Effector memory CD8-positive, alpha-beta T cell (primary cell): ENCODE measurements around the gene CYP4F22.
A peak's percentile ranks its signal among the peaks of the same experiment; 100 is the strongest.
"Not testable (repeated sequence)": the region's sequence is repeated elsewhere in the genome, so short reads cannot be mapped to it uniquely, and the experiment has no call there.

ENCODE experiments used
- ATAC-seq: fragments of 150-1000 bp; cut with Tn5 transposase; replicated peaks from 2 replicates; pipeline ENCODE4 v1.10.0; 2021; ENCODE audit warnings: mild to moderate bottlenecking, moderate library complexity
- DNase-seq, 3 experiments: peaks; one replicate each; pipeline ENCODE4 v3.0.0; 2021
- H3K27ac Mint-ChIP-seq, 2 donors: one replicate each; pipeline ENCODE4 v1.8.0; 2022; ENCODE audit warnings: mild to moderate bottlenecking in 2 of 2, mixed read lengths in 2 of 2, moderate library complexity in 2 of 2
- H3K27me3 Mint-ChIP-seq, 2 donors: one replicate each; pipeline ENCODE4 v1.8.0; 2022; ENCODE audit warnings: mixed read lengths in 2 of 2
- H3K36me3 Mint-ChIP-seq: one replicate; pipeline ENCODE4 v1.8.0; 2022; ENCODE audit warnings: mild to moderate bottlenecking, moderate library complexity, mixed read lengths; ENCODE audit not compliant: insufficient read depth
- H3K4me1 Mint-ChIP-seq, 2 donors: one replicate each; pipeline ENCODE4 v1.8.0; 2022; ENCODE audit warnings: low read depth in 2 of 2, mixed read lengths in 2 of 2
- H3K4me3 Mint-ChIP-seq, 2 donors: one replicate each; pipeline ENCODE4 v1.8.0; 2022; ENCODE audit warnings: mild to moderate bottlenecking in 2 of 2, mixed read lengths in 2 of 2, moderate library complexity in 2 of 2
- H3K9me3 Mint-ChIP-seq, 2 donors: one replicate each; pipeline ENCODE4 v1.8.0; 2022; ENCODE audit warnings: mixed read lengths in 2 of 2

The CYP4F22 gene

GRCh38 chr19:15584095-15584494 is 75.8 kb downstream of the CYP4F22 start:
- no peaks in the 10 kb centered on the region for H3K9me3 Mint-ChIP-seq
- DNase-seq = no peak
- H3K27me3 Mint-ChIP-seq = peaks cover 33 to 52% of the 10 kb centered on the region in 2 donors
- H3K27ac Mint-ChIP-seq = no peak overlapping the region
- peaks cover 4 to 8% of the 10 kb centered on the region in 2 donors for H3K4me1 Mint-ChIP-seq
- peak overlapping the region in 1 of 2 donors; percentile 57 for H3K4me3 Mint-ChIP-seq
- H3K36me3 Mint-ChIP-seq = no peaks in the 10 kb centered on the region
- ATAC-seq = no peak

GRCh38 chr19:15584541-15585115 is 76.3 kb downstream of the CYP4F22 start:
- ATAC-seq = peak; percentile 94
- DNase-seq = peak; percentile 80 to 83 (median 80)
- Mint-ChIP-seq H3K27ac (no peak overlapping the region), H3K9me3 (no peaks in the 10 kb centered on the region), H3K4me3 (peak overlapping the region in 1 of 2 donors; percentile 57), H3K27me3 (peaks cover 36 to 58% of the 10 kb centered on the region in 2 donors), H3K4me1 (peaks cover 4 to 8% of the 10 kb centered on the region in 2 donors), H3K36me3 (no peaks in the 10 kb centered on the region)

GRCh38 chr19:15587663-15588062 is 79.3 kb downstream of the CYP4F22 start:
- no peaks in the 10 kb centered on the region for H3K36me3 Mint-ChIP-seq
- ATAC-seq = no peak
- H3K4me1 Mint-ChIP-seq = peaks cover 4 to 8% of the 10 kb centered on the region in 2 donors
- no peak for DNase-seq
- H3K4me3 Mint-ChIP-seq = no peak overlapping the region
- H3K27me3 Mint-ChIP-seq = peaks cover 46 to 72% of the 10 kb centered on the region in 2 donors
- H3K27ac Mint-ChIP-seq = no peak overlapping the region
- H3K9me3 Mint-ChIP-seq = no peaks in the 10 kb centered on the region

- Mint-ChIP-seq H3K36me3 (no peaks in the 10 kb centered on the region), H3K27ac (no peak overlapping the region), H3K9me3 (no peaks in the 10 kb centered on the region), H3K27me3 (peaks cover 45 to 74% of the 10 kb centered on the region in 2 donors), H3K4me1 (peaks cover 4 to 8% of the 10 kb centered on the region in 2 donors), H3K4me3 (no peak overlapping the region)
- DNase-seq (no peak), ATAC-seq (no peak)
These were observed 79.9 kb downstream of the CYP4F22 start for GRCh38 chr19:15588265-15588664.

GRCh38 chr19:15589760-15590451 is 81.6 kb downstream of the CYP4F22 start:
- peaks cover 0 to 3% of the 10 kb centered on the region in 2 donors for H3K4me1 Mint-ChIP-seq
- H3K27me3 Mint-ChIP-seq = peaks cover 52 to 84% of the 10 kb centered on the region in 2 donors
- H3K36me3 Mint-ChIP-seq = no peaks in the 10 kb centered on the region
- H3K9me3 Mint-ChIP-seq = no peaks in the 10 kb centered on the region
- no peak for DNase-seq
- no peak overlapping the region for H3K4me3 Mint-ChIP-seq
- ATAC-seq = no peak
- no peak overlapping the region for H3K27ac Mint-ChIP-seq

GRCh38 chr19:15591796-15592195 is 83.5 kb downstream of the CYP4F22 start:
- Mint-ChIP-seq H3K4me3 (no peak overlapping the region), H3K27me3 (peaks cover 65 to 94% of the 10 kb centered on the region in 2 donors), H3K9me3 (no peaks in the 10 kb centered on the region), H3K27ac (no peak overlapping the region), H3K4me1 (no peaks in the 10 kb centered on the region), H3K36me3 (no peaks in the 10 kb centered on the region)
- ATAC-seq = no peak
- DNase-seq = no peak

- not testable (repeated sequence) for H3K4me3 Mint-ChIP-seq, H3K9me3 Mint-ChIP-seq, H3K27ac Mint-ChIP-seq, ATAC-seq, DNase-seq, H3K4me1 Mint-ChIP-seq, H3K36me3 Mint-ChIP-seq
- H3K27me3 Mint-ChIP-seq = peaks cover 66 to 94% of the 10 kb centered on the region in 2 donors
These were observed 84.2 kb downstream of the CYP4F22 start for GRCh38 chr19:15592506-15592905.

- H3K9me3 Mint-ChIP-seq, H3K27ac Mint-ChIP-seq, H3K4me1 Mint-ChIP-seq, H3K4me3 Mint-ChIP-seq, H3K36me3 Mint-ChIP-seq, DNase-seq, ATAC-seq: not testable (repeated sequence)
- peaks cover 56 to 81% of the 10 kb centered on the region in 2 donors for H3K27me3 Mint-ChIP-seq
These were observed 85.4 kb downstream of the CYP4F22 start for GRCh38 chr19:15593766-15594165.

- Mint-ChIP-seq H3K36me3 (no peaks in the 10 kb centered on the region), H3K4me3 (no peak overlapping the region), H3K27ac (no peak overlapping the region), H3K9me3 (no peaks in the 10 kb centered on the region), H3K27me3 (peaks cover 48 to 68% of the 10 kb centered on the region in 2 donors), H3K4me1 (no peaks in the 10 kb centered on the region)
- no peak for DNase-seq
- ATAC-seq = no peak
These were observed 86.7 kb downstream of the CYP4F22 start for GRCh38 chr19:15595069-15595468.
